Measurements from ENCODE around the gene B4GALNT3.

B4GALNT3 gene

DNA sequence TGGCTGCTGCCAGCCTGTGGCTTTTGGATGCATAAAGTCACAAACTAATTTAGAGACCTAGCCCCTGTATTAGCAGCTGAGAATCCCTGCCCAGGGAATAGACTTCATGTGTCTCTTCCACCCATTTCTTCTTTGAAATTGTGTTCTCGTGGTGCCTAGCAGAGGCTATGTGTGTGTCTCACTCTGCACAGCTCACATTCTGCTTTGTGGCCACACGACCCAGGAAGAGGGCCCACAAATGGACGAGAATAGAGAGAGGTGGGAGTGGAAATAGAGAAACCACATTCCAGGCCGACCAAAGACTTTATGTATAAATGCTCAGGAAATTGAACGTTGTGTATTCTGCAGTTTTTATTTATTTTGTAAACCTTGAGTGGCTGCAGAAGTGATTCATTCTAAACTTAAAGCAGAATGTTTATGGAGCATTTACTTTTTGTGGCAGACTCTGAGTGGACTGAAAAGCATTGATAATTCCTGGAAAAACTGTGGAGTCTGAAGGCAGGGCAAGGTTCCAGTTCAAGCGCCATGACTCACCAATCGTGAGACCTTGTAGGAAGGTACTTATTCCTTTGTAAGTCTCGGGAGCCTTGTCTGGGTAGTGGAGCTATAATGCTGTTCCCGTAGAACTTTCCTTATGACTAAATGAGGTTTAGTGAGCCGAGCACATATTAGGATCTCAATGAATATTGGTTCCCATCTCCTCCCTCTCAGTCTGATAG lies 9.1 kb downstream of the B4GALNT3 start:
- no peak for DNase-seq

DNA sequence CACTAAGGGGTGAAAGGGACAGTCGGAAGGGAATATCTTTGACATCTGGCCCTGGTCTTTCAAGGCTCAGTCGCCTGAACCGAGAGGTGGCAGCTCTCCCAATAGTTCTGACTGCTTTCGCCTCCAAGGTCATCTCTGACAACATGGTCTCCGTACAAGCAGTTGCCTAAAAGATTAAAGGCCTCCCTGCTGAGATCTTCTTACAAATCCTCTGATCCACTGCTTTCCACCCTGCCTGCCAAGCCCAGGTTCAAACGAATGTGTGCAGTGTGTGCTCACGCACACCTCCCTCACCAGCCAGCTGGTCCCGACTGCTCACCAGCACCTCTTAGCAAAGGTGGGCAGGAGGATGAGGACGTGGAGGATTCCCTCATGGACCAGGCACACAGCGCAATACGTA lies 10.4 kb downstream of the B4GALNT3 start:
- no peak for DNase-seq

DNA sequence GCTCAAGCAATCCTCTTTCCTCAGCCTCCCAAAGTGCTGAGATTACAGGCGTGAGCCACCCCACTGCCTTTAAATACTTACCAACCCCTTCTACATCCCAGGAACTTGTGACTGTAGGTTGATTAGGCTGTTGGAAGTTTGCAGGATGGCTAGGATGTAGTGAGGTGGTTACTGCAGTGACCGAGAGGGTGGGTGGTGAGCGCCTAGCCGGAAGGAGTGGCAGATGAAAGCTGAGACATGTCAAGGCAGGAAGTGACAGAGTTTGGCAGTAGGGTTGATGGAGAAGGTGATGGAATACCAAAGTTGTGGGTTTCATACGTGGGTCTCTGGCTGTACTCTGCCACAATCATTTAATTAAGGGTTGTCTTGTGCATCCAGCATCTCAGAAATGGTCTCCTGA lies 13.5 kb downstream of the B4GALNT3 start:
- DNase-seq, result no peak

DNA sequence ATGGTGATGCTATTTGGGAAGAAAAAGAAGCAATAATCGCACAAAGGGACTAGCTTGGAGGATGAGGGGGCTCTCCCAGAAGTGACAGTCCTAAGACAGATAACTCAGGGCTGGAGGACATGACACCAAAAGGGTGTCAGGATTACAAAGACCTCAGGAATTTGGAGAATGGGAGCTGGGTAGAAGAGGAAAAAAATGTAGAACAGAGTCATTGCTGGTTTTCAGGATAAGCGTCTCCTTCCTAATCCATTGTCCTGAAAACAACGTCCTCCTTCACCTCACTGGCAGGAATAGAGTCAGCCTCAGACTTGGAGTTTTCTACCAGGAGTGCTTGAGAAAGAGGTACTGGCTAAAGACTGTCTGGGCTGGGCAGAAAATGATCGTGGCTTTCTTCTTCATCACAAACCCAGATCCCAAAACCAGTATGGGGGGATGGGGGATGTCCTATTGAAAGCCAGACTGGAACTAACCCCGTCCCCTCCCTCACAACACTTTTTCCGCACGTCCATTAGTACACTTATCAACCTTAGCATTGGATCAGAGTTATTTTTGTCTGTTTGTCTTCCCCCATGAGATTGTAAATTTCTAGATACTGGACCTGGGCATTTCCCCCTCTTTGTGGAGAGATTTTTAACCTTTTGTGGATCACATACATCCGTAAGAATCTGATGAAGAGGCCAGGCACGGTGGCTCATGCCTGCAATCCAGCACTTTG lies 14.3 kb downstream of the B4GALNT3 start:
- DNase-seq, result no peak

DNA sequence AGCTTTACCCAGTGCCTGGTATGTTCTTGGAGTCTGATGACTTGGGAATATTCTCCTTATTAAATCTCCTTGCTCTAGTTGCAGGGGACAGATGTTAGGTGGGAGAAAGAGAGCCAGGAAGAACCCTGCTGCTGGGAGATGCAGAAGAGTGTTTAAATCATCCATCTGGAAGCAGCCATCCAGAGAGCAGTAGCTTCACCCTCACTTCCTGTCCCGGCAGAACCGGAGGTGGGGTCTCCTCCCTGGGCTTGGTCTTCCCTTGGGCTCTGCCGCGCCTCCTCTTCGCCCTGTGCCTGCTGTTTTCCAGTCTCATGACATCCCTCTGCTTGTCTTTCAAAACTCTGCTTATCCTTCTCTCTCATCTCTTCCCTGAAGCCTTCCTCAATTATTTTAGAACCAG lies 15.5 kb downstream of the B4GALNT3 start:
- DNase-seq, result no peak

DNA sequence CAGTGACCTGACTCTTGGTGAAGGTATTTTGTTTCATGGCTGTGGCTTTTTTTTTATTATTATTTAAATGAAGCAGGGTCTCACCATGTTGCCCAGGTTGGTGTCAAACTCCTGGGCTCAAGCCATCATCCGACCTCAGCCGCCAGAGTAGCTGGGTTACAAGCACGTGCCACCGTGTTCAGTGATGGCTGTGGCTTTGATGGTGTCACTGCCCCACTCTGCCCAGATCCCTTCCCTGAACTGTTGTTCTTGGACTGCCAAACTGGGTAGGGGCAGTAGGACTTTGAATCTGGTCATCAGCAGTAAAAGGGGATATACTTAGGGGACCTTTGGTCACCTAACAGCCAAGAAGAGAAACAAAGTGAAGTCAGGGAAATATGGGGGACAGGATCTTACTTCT lies 19.4 kb downstream of the B4GALNT3 start:
- no peak for DNase-seq

DNA sequence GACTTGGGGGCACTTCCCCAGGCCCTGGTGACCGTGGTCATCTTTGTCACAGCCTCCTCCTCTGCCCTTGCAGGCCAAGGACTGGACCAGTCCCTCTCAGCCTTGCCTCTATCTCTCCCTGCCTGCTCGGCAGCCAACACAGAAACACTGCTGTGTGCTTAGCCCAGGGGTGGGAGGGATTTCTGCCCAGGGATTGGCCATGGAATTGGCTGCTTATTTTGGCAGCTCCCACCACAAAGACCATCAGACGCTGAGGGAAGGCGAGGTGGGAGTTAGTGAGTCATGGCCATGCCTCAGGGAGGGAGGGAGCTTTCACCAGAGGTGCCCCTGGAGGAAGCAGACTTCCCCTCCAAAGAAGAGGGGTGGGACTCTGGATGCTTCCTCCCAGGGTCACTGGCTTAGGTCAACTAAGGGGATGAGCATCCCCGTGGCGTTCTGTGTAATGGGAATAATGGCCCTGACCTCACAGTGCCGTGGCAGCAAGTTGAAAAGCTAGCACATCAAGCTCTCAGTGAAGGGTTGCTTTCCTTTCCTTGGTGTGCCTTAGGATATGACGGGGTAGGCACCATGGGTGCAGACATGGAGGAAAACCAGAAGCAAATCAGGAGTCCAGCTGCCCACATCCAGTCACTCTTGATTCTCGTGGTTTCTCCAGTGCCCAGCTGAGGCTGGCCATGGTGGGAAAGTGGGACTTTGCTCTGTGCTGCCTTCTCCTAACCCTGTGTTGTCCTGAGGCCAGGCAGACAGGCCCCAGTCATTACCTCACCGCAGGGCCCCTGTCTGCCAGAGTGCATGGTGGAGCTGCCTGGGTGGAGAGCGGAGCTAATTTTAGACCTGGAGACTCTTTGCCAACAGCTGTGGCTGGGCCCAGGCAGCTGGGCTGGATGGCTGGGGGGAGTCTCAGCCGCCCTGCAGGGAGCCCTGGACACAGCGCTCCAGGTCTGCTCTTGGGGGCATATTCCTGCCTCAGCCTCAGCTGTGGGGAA lies 21.4 kb downstream of the B4GALNT3 start:
- DNase-seq, result peak; percentile 56

DNA sequence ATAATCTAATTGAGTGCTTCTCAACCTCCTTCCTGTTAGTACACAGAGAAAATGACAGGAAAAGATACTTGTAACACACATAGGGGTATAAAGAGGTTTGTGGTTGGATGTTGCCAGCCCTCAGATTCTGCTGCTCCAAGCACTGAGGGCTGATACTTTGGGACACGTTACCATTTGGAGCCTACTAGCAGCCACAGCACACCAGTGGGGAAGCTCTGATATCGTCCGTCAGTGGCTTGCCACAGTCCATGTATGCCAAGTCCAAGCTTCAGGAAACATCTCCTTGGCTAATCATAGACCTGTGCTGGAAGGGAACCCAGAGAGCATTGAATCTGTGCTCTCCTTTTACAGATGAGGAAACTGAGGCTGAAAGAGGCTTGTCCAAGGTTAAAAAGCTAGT lies 22.3 kb downstream of the B4GALNT3 start:
- no peak for DNase-seq

DNA sequence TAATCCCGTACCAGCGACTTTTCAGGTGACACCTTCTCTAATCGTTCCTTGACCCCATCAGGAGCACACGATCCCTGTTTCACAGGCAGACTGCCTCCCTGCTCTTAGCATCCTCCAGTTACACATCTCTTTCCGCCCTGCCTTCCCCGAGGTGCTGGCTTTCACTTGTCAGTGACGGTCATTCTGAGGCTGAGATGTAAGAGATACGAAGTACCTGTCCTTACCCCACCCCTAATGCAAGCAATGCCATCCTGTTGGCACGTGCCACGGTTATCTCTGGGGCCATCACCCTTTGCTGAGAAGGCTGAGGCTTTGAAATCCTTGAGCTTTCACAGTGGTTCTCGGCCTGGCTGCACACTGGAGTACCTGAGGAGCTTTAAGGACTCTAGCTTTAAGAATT lies 24.4 kb downstream of the B4GALNT3 start:
- no peak for DNase-seq

DNA sequence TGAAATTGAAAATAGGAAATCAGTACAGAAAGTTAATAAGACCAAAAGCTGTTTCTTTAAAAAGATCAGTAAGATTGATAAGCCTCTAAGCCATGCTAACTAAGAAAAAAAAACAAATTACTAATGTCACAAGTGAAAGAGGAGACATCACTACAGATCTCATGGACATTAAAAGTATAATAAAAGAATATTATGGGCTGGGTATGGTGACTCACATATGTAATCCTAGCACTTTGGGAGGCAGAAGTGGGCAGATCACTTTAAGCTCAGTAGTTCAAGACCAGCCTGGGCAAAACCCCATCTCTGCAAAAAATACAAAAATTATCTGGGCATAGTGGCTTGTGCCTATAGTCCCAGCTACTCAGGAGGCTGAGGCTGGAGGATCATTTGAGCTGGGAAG lies 30.5 kb downstream of the B4GALNT3 start:
- no peak for DNase-seq

DNA sequence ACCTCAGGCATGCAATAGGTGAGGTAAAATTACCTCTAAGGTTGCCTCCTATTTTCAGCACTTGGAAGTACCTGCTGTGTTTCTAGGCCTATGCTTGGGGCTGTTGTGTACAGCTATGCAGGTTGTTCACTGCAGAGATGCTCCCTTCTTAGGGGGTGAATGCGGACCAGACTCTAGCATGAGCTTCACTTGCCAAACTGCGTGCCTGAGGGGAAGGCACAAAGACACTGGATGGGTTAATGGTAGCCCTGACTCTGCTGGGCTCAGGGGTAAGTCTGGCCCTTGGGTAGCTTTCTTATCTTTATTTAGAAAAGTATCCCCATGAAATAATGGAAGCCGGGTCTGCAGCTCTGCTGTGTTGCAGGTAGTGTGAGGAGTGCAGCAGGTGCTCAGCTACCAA lies 35.7 kb downstream of the B4GALNT3 start:
- no peak for DNase-seq

DNA sequence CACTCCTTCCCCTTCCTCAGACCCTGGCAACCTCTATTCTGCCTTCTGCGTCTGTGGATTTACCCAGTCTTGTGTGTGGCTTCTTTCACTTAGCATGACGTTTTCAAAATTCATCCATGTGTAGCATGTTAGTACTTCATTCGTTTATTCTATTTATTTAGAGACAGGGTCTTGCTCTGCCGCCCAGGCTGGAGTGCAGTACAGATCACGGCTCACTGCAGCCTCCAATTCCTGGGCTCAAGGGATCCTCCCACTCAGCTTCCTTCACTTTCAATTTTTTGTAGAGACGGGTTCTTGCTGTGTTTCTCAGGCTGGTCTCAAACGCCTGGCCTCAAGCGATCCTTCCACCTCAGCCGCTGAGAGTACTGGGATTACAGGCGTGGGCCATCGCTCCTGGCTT lies 37.0 kb downstream of the B4GALNT3 start:
- DNase-seq, result no peak

DNA sequence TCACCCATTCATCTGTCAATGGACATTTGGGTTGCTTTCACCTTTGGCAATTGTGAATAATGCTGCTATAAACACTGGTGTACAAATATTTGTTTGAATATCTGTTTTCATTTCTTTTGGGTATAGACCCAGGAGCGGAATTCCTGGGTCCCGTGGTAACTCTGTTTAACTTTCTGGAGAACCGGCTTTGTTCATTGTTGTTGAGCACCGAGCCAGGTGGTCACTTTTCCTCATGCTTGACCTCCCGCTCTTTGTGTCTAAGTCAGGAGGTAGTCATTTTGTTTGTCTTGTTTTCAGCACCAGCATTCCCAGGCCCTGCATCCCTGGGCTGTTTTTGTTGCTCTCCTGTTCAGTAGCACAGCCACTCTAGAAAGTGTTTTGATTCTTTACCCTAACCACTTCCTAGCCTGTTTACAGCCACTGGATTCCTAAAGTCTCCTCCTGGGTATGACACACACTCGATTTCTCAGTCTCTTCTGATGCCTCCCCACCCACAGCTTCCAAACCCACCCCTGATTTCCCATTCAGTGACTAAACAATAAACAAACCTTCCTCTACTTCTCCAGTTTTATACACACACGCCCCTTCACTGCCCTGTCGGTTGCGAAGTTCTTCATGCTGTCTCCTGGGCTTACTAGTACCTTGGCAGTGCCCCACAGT lies 37.9 kb downstream of the B4GALNT3 start:
- DNase-seq, result no peak

DNA sequence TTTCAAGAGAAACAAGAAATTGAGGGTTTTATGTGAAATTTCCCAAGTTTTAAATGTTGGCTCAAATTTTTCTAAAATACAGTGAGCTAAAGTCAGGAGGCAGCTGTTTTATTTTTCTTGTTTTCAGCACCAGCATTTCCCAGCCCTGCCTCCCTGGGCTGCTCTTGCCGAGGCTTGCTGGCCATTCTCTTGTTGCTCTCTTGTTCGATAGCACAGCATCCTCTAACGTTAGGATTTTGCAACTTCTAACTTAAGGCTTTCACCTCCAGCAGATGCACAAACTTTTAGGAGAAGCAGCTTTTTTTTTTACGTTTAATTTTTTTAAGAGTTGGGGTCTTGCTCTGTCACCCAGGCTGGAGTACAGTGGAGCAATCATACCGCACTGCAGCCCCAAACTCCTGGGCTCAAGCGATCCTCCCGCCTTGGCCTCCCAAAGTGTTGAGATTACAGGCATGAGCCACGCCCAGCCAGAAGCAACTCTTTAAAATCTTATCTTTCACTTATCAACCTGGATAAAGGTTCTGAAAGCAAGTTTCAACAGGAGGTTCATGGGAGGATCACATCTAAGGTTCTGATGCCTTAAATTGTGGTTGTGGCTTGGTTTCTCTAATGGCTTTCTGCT lies 40.2 kb downstream of the B4GALNT3 start:
- no peak for DNase-seq

DNA sequence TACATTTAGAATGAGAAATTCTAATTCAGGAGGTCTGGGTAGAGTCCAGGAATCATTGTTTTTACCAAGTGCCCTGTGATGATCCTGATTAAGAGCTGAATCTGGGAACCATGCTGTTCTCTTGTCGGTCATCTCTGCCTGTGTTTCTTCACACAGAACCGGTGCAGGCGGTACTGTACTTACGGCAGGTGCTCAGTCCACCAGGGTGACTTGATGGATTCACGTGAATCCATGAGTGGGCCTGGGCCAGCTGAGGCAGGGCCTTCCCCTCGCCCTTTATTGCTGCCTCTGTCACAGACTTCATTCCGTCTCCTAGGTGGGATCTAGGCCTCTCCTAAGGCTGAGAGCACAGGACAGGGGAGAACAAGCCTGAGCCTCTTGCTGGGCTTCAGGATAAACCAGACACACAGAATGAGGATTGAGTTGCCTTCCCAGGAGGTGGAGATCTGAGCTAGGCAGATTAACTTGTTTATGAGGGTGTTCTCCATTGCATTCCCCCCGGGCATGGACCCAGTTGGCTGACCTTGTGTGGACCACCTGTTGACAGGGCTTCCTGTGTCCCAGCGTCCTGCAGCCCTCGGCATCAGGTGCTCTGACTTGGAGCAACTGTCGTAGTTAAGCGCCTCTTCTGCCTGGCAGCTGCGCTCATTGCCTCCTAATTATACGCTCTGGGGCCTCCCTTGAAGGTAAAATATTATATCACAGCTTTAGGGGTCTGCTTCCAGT lies 42.1 kb downstream of the B4GALNT3 start:
- DNase-seq, result peak; percentile 63

DNA sequence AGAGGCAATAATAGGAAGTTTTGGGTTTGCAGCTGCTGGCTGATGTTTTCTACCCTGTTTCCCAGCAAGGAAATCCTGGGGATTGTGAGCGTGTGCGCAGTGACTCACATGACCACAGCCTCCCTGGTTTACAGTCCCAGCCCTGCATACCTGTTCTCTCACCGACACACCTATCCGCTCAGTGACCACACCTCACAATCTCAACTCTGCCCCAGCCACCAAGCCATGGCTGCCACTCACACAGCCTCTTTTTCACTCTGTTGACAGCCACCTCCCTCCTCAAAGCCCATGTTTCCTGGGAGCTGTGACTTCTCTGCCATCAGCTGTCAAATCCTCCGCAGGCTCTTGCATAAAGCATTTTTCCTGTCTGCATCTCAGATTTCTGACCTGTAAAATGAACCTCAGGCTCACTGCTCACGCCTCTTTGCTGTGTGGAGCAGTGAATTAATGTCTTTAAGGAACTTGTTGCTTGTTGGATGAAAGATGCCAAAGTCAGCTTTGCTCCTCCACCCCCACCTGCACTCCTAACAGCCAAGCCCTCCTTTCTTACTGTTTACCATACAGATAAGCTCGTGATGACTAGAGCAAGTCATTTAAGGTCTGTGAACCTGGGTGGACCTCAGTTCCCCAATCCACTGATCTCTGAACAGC lies 43.5 kb downstream of the B4GALNT3 start:
- DNase-seq, result no peak

DNA sequence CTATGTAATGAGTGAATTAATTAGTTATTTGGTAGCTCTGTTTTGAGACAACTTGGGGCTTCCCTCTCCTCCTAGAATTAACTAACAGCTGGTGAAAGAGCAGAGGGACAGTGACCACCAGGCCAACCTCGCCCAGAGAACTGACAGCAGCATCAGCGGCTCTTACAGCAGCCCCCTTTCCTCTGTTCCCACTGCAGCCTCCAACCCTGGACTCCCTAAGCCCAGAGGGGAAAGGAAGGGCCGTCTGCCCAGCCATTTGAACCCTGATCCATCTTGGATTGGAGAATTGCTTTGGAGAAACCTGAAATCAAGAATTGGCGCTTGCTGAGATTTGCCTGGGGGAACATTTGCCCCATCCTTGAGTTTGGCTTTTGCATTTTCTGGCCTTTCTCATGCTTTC lies 45.5 kb downstream of the B4GALNT3 start:
- DNase-seq, result no peak

DNA sequence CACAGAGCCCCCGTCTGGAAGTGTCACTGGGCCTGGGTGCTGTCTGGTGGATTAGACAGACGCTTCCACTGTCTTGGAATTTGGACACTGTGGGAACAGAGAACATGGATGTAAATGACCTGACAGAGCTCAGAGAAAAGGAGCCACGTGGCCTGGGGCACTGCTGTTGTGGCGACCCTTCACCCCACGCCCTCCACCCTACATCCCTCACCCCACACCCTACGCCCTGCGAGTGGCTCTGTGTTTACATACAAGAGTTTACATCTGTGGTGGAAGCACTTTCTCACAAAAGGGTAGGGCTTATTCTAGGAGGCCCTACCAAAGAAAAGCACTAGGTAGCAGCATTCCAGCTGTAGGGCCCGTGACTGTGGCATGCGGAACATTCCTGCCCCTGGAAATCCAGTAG lies 47.7 kb downstream of the B4GALNT3 start:
- DNase-seq, result no peak

DNA sequence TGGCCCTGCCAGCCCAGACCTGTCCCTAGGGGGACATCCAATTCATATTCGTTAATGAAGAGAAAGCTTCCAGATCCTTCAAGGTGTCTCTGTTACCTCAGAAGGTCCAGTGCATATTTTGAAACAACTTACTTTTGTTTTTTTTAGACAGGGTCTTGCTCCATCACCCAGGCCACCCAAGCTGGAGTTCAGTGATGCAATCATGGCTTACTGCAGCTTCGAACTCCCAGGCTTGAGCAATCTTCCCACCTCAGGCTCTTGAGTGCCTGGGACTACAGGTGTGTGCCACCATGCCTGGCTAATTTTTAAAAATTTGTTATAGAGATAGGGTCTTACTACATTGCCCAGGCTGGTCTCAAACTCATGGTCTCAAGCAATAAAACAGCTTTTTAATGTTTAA lies 48.4 kb downstream of the B4GALNT3 start:
- DNase-seq, result no peak

DNA sequence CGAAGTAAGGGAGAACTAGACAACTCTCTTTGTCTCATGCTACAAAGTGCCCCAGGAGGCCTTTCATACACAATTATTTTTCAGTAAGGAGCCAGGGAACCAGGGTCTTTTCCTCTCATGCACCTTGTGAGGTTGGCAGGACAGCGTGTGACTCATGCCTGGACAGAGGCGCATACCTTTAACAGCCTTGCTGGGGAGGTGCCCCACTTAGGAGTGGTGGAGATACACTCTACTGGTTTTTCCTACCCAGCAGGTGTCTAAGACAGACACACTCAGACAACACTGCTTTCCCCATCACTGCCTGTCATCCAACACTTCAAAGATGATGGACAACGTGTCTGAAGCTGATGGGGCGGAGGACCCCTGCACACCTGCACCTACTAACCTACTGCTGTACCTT lies 49.1 kb downstream of the B4GALNT3 start:
- DNase-seq, result no peak

DNA sequence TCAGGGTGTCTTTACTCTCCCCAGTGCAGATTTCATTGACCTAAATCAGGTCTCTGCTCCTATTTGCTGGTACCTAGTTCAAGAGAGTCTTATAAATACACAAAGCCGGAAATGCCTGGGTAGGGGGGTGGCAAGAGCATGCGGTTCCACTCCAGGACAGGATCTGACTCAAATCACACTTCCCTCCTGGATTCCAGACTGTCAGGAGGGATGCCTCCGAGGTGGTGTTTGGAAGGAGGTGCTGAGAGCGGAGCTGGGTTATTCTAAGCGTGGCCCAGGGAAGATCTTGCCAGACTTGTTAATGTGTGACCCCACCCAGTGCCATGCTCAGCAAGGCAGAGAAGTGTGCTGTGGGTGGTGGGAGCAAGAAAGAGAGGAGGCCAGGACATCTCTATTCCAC lies 49.8 kb downstream of the B4GALNT3 start:
- no peak for DNase-seq

All from NCI-H1092 treated with DMSO at 0.1 percent for 48 hours (cell line).